NCI-H2029 treated with DMSO at 0.1 percent for 48 hours (cell line): ENCODE data around the gene MARK1.

Experiments used
- DNase-seq: peaks from one replicate; lab custom pipeline; 2025; lab: John Stamatoyannopoulos, UW

Gene MARK1

GRCh38 chr1:220527908-220528678 lies at the start of gene MARK1:
TSS of gene MARK1 (plus strand) at chr1:220528136. CDS start at chr1:220528823, 687 bp downstream.
- DNase-seq = peak; percentile 45

GRCh38 chr1:220483700-220484099 lies 44.2 kb upstream of the MARK1 start:
- no peak for DNase-seq

GRCh38 chr1:220484135-220484534 lies 43.8 kb upstream of the MARK1 start:
- no peak for DNase-seq

GRCh38 chr1:220485131-220485530 lies 42.8 kb upstream of the MARK1 start:
- no peak for DNase-seq

GRCh38 chr1:220485791-220486190 lies 42.1 kb upstream of the MARK1 start:
- no peak for DNase-seq

GRCh38 chr1:220487297-220487820 lies 40.6 kb upstream of the MARK1 start:
- DNase-seq = peak; percentile 84

GRCh38 chr1:220491891-220492290 lies 36.0 kb upstream of the MARK1 start:
- no peak for DNase-seq

- DNase-seq = no peak
Measured at GRCh38 chr1:220497220-220497947, 30.6 kb upstream of the MARK1 start.

GRCh38 chr1:220498188-220498587 lies 29.7 kb upstream of the MARK1 start:
- no peak for DNase-seq

GRCh38 chr1:220500372-220500771 lies 27.6 kb upstream of the MARK1 start:
- no peak for DNase-seq

GRCh38 chr1:220504329-220504728 lies 23.6 kb upstream of the MARK1 start:
- DNase-seq = no peak

GRCh38 chr1:220507085-220507484 lies 20.9 kb upstream of the MARK1 start:
- no peak for DNase-seq

- no peak for DNase-seq
Measured at GRCh38 chr1:220511179-220511578, 16.8 kb upstream of the MARK1 start.

GRCh38 chr1:220511785-220512184 lies 16.2 kb upstream of the MARK1 start:
- DNase-seq = no peak

GRCh38 chr1:220513834-220514233 lies 14.1 kb upstream of the MARK1 start:
- DNase-seq = no peak

GRCh38 chr1:220514256-220514655 lies 13.7 kb upstream of the MARK1 start:
- no peak for DNase-seq

GRCh38 chr1:220516014-220516721 lies 11.8 kb upstream of the MARK1 start:
- no peak for DNase-seq

GRCh38 chr1:220516722-220517042 lies 11.3 kb upstream of the MARK1 start:
- no peak for DNase-seq

GRCh38 chr1:220521778-220522177 lies 6.2 kb upstream of the MARK1 start:
- DNase-seq = peak; percentile 88

- DNase-seq = no peak
Measured at GRCh38 chr1:220526294-220526693, 1.6 kb upstream of the MARK1 start.

- DNase-seq = peak; percentile 45
Measured at GRCh38 chr1:220527279-220527907, 543 bp upstream of the MARK1 start.
